DLD1 (cell line): Measurements from ENCODE around the gene ERV3-1.
"Not testable (repeated sequence)": the region's sequence is repeated elsewhere in the genome, so short reads cannot be mapped to it uniquely, and the experiment has no call there.

Source experiments
- in situ Hi-C: cut with HindIII; loops from 2 replicates; pipeline ENCODE4 v1.10.0; 2017; ENCODE audit warnings: low sequenced_read_pairs

The ERV3-1 gene, protein sequence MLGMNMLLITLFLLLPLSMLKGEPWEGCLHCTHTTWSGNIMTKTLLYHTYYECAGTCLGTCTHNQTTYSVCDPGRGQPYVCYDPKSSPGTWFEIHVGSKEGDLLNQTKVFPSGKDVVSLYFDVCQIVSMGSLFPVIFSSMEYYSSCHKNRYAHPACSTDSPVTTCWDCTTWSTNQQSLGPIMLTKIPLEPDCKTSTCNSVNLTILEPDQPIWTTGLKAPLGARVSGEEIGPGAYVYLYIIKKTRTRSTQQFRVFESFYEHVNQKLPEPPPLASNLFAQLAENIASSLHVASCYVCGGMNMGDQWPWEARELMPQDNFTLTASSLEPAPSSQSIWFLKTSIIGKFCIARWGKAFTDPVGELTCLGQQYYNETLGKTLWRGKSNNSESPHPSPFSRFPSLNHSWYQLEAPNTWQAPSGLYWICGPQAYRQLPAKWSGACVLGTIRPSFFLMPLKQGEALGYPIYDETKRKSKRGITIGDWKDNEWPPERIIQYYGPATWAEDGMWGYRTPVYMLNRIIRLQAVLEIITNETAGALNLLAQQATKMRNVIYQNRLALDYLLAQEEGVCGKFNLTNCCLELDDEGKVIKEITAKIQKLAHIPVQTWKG

DNA sequence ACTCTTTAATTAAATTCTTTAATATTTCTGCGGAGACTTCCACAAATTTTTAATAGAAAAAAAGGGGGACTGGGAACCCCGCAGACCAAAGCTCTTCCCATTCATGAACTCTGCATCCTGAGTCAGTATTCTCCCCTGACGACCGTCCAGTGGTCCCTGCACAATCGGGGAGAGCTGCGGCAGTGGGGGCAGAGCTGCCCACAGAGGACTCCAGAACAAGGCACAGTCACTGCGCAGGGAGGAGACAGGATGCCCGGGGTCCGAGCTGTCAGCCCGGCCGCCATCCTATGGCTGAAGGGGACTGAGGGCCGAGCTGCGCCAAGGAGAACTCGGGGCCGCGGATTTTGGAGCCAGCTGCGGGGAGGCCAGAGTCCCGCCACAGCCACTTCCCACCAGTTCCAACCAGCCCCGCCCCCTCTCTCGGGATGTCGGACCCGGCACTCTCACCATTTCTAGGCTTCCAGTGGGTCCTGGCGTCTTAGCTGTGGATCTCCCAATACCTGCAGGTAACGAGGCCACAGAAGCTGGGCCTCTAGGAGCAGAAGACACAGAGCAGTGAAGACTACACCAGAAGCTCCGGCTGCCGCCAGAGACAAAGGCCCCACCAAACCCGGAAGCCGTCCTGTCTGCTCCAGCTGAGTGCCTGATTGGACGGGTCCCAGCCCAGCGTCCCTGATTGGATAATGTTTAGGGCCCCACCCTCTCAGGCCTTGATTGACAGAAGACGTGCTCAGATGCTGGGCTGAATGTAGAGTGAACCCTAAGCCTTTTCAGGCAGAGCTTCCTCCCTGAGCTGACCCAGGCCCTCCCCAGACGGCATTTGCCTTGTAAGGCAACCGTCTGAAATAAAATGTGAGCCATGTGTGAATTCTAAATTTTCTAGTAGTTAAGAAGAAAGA is at the start of gene ERV3-1:
Gene ERV3-1, minus strand, starts transcription at position 594 of the 899 bp plus-strand sequence. CDS start 13,661 bp downstream, outside the sequence.
- in situ Hi-C loops = no loop called here

DNA sequence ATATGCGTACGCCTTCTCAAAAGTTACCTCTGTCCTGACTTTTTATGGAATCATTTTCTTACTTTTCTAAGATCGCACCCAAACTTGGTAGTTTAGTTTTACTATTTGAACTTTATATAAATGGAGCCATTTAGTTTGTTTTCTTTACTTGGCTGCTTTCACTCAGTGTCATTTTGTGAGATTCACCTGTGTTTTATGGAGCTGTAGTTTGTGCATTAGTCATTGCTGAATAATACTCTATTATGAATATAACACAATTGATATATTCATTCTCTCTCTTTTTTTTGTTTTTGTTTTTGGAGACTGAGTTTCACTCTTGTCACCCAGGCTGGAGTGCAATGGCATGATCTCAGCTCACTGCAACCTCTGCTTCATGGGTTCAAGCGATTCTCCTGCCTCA is 49.3 kb upstream of the ERV3-1 start:
- in situ Hi-C loops = not testable (repeated sequence)

DNA sequence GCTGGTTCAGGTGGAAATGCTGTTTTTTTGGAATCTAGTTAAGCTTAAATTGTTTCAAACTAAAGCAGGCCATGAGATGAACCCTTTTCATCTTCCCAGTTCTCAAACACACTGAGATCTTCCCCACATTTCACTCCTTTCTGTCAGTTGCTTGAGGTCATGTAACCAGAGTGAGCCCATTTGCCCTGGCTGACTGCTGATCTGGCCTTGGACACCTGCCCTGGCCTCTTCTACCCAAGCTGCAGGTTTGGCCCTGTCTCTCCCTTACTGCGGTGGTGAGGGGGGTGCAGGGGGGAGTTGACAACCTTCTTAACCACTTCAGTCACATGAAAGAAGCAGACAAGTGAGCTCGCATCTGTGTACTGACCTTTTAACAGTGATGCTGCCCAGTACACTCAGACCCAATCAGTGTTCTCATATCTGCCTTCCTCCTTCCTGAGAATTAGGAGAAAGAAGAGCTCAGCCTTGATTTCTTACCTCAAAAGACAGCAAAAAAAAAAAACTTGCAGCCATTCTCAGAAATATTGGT is 48.0 kb upstream of the ERV3-1 start:
- in situ Hi-C loops = not testable (repeated sequence)

DNA sequence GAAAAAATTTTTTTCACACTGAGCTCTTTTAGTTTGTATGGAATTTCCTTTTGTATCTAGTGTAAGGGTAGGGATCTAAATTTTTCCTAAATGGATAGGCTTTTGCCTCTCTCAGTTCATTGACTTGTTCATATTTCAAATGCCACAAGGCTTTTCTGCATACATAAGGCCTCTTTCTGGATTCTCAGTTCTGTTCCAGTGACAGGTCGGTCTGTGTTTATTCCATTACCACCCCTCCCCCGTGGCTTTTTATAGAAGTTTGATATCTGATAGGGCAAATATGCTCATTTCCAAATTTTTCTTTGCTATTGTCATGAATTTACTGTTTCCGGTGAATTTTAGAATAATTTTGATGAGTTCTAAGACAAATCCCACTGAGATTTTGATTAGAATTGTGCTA is 45.2 kb upstream of the ERV3-1 start:
- in situ Hi-C loops = not testable (repeated sequence)

DNA sequence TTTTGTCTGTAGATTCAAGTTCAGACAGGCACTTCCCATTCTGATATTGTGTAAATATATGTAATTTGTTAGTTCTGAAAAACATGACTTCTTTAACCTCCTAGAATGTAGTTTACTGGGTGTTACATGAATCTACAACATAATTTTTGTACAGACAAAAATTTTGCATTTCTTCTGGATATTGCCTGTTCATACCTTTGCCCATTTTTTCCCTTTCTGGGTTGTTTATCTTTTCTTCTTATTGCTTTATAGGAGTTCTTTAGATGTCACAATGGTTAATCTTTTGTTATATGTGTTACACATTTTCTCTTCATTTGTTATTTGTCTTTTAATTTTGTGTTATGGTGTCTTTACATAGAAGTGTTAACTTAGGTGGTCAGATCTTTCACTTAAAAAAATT is 44.7 kb upstream of the ERV3-1 start:
- in situ Hi-C loops = not testable (repeated sequence)

DNA sequence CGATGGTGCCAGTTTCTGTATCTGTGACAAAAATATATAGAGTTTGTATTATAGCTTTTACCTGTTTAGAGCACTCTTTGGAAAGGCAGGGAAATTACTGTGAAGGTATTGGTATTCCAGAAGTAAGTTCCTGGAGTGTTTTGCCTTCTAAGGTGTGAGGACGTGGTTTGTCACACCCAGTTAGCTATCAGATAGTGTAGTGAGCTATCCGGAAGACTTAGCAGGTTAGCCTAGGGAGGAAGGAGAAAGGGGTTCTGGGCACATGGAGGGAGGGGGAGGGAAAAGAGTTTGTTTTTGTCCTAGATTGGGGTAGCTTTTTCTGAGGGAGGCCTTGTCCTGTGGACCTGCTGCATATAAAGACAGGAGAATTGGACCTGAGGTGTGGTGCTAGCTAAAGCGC is 39.8 kb upstream of the ERV3-1 start:
- in situ Hi-C loops = not testable (repeated sequence)

DNA sequence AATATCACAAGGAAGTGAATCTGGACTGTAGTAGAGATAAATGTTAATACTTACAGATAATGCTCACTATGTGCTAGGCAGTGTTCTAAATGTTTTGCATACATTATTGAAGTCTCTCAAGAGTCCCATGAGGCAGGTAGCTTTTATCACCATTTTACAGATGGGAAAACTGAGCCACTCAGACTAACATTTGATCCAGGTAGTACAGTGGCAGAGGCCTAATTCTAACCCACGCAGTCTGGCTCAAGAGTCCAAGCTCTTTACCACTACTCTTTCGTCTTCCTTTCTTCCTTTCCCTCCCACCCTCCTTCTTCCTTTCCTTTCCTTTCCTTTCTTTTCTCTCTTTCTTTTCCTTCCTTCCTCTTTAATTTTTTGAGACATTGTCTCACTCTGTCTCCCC is 39.1 kb upstream of the ERV3-1 start:
- in situ Hi-C loops = not testable (repeated sequence)

DNA sequence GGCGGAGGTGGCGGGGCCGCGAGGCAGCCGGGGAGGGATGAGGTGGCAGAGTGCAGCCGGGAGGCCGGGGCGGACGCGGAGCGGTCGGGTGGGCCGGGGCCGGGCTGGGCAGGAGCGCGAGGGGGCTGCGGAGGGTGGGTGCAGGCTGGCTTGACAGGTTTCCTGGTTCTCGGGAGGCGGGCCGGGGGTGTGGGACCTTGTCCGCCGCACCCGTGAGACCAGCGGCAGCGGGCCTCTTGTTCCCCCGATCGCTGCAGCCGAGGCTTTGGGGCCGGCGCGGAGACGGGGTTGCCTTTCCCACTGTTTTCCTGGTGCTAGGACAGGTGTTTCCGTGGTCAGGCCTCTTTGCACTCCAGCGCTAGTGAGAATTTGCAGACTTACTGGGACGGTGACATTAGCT is 32.3 kb upstream of the ERV3-1 start:
- in situ Hi-C loops = not testable (repeated sequence)

DNA sequence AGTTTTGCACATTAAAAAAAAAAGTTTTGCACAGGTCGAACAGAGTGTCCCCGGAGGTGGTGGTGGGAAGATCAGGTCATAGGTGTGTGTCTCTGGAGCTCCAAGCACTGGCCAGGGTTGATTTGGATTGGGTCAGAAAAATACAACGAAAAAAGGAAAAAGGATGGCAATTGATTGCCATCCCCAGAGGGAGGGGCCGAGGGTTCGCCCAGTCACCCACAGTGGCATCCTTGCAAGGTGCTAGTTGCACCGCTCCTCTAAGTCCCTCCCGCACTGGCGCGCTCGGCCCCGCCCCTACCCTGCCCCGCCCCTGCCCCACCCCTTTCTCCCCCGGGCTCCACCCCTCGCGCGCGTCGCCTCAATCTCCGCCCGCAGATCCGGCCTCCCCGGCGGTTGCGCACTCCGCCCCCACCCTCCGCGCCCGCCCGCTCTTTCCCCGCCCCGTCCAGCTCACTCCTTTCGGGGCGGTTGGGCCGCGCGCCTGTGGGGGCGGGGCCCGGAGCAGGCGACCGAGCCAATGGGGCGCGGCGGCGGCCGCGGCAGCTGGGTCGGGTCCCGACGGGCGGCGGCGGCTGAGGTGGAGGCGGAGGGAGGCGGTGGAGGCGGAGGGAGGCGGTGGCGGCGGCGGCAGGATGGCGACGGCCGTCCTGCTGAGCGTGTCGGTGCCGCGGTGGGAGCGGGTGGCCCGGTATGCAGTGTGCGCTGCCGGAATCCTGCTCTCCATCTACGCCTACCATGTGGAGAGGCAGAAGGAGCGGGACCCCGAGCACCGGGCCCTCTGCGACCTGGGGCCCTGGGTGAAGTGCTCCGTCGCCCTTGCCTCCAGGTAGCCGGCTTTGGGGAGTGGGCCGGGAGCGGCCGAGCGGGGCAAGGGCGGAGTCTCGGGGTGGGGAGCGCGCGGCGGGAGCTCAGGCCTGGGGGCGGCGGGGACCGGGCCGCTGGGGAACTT is 31.5 kb upstream of the ERV3-1 start:
- in situ Hi-C loops = no loop called here

DNA sequence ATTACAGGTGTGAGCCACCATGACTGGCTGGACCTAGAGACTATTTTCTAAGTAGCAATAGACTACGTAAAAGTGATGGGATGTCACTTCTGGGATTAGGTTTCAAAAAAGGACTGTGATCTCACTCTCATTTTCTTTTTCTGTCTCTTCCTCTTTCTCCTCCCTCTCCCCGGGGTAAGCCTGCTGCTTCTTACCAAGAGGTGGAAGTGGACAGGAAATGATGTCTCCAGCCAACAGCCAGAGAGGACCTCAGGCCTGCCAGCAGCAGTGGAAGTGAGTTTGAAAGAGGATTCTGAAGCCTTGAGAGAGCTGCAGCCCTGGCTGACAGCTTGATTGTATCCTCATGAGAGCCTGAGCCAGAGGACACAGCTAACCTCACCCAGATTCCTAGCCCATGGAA is 30.0 kb upstream of the ERV3-1 start:
- in situ Hi-C loops = not testable (repeated sequence)

DNA sequence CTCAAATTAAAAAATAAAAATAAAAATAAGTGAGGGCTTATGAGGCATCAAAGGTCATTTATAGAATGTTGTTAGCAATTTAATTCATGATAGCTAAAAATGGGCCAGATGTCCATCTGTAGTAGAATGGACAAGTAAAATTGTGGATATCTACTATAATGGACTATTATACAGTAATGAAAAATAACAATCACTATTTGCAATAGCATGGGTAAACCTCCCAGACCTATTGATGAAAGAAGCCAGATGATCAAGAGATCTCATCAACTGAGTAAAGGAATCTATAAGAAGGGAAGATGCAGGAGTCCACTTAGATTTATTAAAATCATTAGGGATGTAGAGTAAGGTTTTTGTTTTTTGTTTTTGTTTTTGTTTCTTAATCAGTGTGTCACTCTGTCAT is 29.0 kb upstream of the ERV3-1 start:
- in situ Hi-C loops = not testable (repeated sequence)

DNA sequence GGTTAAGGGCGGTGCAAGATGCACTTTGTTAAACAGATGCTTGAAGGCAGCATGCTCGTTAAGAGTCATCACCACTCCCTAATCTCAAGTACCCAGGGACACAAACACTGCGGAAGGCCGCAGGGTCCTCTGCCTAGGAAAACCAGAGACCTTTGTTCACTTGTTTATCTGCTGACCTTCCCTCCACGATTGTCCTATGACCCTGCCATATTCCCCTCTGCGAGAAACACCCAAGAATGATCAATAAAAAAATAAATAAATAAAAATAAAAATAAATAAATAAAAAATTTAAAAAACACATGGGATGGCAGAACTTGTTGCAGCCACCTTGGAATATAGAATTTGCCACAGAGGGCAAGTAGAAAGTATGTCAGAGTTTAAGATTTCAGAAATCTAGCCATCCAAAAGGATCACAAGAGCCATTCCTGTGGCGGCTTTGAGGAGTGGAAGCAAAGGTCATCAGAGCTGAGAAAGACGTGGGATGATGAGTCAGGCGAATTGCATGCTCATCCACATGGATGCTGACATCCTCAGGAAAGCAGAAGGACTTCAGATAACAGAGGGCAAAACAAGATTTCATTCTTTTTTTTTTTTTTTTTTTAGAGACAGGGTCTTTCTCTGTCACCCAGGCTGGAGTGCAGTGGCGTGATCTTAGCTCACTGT is 27.8 kb upstream of the ERV3-1 start:
- in situ Hi-C loops = not testable (repeated sequence)

DNA sequence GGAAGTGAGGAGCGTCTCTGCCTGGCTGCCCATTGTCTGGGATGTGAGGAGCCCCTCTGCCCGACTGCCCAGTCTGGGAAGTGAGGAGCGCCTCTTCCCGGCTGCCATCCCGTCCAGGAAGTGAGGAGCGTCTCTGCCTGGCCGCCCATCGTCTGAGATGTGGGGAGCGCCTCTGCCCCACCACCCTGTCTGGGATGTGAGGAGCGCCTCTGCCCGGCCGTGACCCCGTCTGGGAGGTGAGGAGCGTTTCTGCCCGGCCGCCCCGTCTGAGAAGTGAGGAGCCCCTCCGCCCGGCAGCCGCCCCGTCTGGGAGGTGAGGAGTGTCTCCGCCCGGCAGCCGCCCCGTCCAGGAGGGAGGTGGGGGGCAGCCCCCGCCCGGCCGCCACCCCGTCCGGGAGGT is 26.9 kb upstream of the ERV3-1 start:
- in situ Hi-C loops = not testable (repeated sequence)

DNA sequence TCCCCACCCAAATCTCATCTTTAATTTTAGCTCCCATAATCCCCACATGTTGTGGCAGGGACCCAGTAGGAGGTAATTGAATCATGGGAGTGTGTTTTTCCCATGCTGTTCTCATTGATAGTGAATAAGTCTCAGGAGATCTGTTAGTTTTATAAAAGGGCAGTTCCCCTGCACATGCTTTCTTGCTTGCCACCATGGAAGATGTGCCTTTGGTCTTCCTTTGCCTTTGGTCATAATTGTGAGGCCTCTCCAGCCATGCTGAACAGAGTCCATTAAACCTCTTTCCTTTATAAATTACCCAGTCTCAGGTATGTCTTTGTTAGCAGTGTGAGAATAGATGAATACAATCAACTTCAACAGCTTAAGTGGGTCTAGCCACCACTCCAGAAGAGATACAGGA is 18.5 kb upstream of the ERV3-1 start:
- in situ Hi-C loops = not testable (repeated sequence)

DNA sequence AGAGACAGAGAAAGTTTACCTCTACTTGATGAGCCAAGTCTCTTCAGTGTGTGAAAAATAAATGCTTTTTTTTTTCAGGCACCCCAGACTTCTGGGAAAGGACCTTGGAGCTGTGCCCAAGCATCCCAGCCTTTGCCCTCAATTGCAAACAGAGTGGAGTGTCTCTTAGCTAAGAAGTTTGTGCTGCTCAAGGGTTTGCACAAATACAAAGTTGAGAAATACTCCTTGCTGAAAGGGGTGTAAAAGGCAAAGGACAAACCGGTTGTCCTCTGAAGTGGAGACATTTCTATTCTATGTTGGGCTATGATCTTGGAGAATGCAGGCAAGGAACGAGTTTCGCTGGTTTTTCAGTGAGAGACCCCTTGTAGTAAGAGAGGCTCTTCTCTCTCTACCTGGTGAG is 14.5 kb upstream of the ERV3-1 start:
- in situ Hi-C loops = not testable (repeated sequence)

DNA sequence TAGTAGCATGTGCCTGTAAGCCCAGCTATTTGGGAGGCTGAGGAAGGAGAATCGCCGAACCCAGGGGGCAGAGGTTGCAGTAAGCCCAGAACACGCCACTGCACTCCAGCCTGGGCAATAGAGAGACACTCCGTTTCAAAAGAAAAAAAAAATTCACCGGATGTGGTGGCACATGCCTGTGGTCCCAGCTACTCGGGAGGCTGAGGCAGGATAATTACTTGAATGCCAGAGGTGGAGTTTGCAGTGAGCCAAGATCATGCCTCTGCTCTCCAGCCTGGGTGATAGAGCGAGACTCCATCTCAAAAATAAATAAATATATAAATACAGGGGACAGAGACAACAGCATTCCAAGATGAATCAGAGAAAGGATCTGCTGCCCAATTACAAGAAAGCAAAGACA is 3.4 kb upstream of the ERV3-1 start:
- in situ Hi-C loops = not testable (repeated sequence)

DNA sequence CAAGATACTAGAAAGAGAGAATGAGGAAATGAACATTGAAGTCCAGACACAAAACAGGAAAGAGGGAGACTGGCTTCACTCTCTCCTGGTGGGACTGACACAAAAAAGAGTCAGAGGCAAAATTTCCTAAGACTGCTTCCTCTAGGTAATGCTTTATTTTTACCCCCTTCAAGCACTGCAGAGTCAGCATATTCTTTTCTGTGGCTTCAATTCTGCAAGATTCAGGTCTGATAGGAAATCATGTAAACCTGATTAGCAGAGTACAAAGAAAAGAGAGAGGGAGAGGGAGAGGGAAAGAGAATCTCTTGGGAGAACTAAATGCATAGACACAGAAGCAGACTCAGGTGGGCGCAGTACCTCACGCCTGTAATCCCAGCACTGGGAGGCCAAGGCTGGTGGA is 2.9 kb upstream of the ERV3-1 start:
- in situ Hi-C loops = not testable (repeated sequence)

DNA sequence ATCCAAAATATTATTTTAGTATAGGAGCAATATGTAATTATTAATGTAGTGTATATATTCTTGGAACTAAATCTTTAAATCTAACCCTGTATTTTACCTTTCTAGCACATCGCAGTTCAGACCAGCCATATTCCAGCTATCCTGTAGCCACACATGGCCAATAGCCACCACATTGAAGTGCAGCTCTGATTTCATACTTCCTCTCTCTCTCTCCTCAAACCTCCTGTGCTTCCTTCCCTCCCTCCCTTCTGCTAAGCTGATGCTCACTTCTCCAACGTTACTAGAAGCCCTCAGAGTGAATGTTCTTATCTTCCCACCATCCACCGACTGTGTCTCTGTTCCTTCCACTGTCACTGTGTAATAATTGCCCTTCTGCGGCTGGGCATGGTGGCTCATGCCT is 549 bp upstream of the ERV3-1 start:
- in situ Hi-C loops = not testable (repeated sequence)

DNA sequence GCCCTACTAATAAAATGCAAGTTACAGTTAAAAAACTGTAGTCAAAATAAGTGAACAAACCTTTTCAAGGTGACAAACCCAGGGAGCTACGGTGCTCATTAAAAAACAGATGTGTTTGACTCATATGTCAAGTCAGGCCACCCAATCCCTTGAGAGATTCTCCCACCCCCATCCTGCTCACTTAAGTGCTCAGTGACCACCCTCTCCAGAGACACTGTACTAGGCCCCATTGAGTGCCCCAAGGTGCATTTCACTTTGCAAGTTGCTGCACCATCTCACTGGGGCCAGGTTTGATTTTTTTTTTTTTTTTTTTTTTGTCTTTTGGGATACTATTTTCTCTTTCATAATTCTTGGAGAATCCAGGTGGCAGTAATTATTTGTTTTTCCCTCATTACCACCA is 1.9 kb downstream of the ERV3-1 start:
- in situ Hi-C loops = no loop called here
